Measurements from ENCODE around the gene NXPE3.

NXPE3 gene

DNA sequence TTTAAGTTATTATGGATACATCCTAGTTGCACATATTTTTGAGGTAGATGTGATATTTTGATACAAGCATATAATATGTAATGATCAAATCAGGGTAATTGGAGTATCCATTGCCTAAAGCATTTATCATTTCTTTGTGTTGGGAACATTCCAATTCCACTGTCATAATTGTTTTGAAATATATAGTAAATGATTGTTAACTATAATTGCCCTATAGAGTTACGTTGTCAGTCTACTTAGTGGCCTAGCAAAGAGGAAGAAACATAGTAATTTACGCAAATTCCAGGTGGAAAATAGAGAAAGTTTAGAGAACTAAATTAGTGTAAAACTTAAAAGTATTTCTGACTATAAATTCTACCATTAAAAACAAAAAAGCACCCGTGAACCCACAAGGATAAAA is 24.9 kb downstream of the NXPE3 start:
- no peak for DNase-seq (ENCODE audit: low spot score)
- TF ChIP-seq, protein P1, sequence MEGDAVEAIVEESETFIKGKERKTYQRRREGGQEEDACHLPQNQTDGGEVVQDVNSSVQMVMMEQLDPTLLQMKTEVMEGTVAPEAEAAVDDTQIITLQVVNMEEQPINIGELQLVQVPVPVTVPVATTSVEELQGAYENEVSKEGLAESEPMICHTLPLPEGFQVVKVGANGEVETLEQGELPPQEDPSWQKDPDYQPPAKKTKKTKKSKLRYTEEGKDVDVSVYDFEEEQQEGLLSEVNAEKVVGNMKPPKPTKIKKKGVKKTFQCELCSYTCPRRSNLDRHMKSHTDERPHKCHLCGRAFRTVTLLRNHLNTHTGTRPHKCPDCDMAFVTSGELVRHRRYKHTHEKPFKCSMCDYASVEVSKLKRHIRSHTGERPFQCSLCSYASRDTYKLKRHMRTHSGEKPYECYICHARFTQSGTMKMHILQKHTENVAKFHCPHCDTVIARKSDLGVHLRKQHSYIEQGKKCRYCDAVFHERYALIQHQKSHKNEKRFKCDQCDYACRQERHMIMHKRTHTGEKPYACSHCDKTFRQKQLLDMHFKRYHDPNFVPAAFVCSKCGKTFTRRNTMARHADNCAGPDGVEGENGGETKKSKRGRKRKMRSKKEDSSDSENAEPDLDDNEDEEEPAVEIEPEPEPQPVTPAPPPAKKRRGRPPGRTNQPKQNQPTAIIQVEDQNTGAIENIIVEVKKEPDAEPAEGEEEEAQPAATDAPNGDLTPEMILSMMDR (IDR thresholded peaks at IDR 0.05; ENCODE audit: extremely low read depth, insufficient read depth, missing control alignments), result no peak
- in situ Hi-C loops (cut with MboI; ENCODE audit: low pct_unique_long_range_greater_than_20kb, low sequenced_read_pairs, unreplicated experiment), result loop anchor here (10.0 kb wide), 1 partner anchor 731 kb away; no protein-coding TSS in a partner anchor

DNA sequence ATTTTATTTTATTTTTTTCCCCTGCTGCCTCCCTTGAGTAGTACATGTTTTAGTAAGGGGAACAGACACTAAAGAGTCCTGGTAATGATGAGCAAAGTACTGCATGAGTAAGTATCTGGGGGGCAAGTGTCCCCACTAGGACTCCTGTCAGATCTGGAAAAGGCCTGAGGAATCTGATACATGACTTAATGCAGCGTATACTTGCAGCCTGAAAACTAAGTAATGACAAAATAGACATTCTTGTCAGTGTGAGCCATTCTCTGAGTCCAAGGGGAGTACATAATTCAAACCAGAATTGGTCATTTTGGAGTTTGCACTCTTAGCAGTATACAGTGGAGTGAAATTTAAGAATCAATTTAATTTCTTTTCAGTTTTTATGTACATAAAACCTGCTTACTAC is 27.5 kb downstream of the NXPE3 start:
- TF ChIP-seq, protein P1 (IDR thresholded peaks at IDR 0.05; ENCODE audit: extremely low read depth, insufficient read depth, missing control alignments), result no peak
- in situ Hi-C loops (cut with MboI; ENCODE audit: low pct_unique_long_range_greater_than_20kb, low sequenced_read_pairs, unreplicated experiment), result loop anchor here (10.0 kb wide), 1 partner anchor 728 kb away; no protein-coding TSS in a partner anchor
- no peak for DNase-seq (ENCODE audit: low spot score)

DNA sequence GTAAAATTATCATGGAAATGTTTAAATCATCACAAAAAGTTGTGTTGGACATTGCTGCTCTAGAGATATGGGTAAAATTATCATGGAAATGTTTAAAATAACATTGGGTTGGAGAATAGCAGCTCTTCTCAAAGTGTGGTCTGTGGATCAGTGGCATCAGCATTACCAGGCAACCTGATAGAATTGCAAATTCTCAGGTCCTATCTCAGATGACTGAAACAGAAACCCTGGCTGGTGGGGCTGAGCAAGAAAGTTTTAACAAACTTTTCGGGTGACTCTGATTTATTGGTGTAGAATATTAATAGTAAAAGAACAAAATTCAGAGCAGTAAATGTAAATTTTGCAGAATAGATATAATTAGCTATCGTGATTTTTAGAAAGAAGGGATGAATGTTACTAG is 28.9 kb downstream of the NXPE3 start:
- TF ChIP-seq, protein P1 (IDR thresholded peaks at IDR 0.05; ENCODE audit: extremely low read depth, insufficient read depth, missing control alignments), result no peak
- DNase-seq (ENCODE audit: low spot score), result peak; percentile 32
- in situ Hi-C loops (cut with MboI; ENCODE audit: low pct_unique_long_range_greater_than_20kb, low sequenced_read_pairs, unreplicated experiment), result loop anchor here (10.0 kb wide), 1 partner anchor 727 kb away; no protein-coding TSS in a partner anchor

DNA sequence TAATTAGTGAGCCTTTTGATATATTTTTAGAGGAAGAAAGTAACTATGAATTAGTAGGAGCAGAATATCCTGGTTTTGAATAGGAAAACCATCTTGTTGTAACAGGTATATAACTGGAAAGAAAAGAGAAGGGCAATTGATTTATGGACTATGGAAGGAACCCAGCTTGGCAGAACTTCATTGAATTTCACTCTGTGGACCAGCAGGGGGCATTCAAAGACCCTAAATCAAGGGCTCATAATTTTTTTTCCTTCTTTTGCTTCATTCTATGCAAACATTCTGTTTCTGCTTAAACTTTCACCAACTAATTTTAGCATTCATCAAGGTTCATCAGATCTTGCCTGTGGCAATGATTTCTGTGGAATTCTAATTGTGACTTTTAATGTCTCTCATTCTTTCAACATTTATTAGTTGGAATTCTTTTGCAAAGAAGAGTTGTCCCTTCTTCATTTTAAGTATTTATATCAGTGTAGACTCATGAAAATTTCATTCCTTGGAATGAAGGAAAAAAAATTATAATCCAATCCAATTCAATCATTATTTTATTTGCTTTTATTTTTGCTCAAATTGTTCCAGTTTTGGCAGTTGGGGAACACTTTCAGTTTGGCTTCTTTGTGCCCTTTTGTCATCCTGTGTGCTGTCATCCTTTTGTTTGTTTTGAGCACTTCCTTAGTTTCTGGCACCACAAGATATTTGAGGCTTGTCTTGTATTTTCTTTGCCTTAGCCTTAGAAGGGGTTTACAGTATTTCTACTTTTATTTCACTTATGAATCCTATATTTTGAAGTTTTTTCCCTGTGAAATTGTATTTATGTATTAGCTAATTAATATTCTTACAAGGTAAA is 30.4 kb downstream of the NXPE3 start:
- in situ Hi-C loops (cut with MboI; ENCODE audit: low pct_unique_long_range_greater_than_20kb, low sequenced_read_pairs, unreplicated experiment), result loop anchor here (5.0 to 10.0 kb wide), 2 partner anchors 418 to 725 kb away; no protein-coding TSS in a partner anchor
- DNase-seq (ENCODE audit: low spot score), result peak; percentile 43
- TF ChIP-seq, protein P1 (IDR thresholded peaks at IDR 0.05; ENCODE audit: extremely low read depth, insufficient read depth, missing control alignments), result peak; percentile 65

DNA sequence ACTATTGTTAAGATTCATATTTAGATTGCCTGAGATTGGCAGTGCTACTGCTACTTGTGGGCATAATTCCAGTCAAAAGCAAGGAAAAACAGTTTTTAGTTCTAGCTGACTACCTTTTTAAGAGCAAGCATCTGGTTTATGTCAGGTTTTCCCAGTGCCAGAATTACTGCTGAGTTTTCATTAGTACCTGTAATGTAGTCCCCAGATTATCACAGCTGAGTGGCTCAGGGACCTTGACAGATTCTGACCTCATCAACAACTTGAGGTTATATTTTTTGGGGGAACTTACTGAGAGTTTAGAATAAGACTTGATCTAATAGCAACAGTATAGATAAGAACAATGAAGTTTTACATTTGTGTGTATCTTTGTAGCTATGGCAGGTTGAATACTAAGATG is 31.0 kb downstream of the NXPE3 start:
- in situ Hi-C loops (cut with MboI; ENCODE audit: low pct_unique_long_range_greater_than_20kb, low sequenced_read_pairs, unreplicated experiment), result loop anchor here (5.0 kb wide), 1 partner anchor 417 kb away; no protein-coding TSS in a partner anchor
- TF ChIP-seq, protein P1 (IDR thresholded peaks at IDR 0.05; ENCODE audit: extremely low read depth, insufficient read depth, missing control alignments), result no peak
- DNase-seq (ENCODE audit: low spot score), result no peak

DNA sequence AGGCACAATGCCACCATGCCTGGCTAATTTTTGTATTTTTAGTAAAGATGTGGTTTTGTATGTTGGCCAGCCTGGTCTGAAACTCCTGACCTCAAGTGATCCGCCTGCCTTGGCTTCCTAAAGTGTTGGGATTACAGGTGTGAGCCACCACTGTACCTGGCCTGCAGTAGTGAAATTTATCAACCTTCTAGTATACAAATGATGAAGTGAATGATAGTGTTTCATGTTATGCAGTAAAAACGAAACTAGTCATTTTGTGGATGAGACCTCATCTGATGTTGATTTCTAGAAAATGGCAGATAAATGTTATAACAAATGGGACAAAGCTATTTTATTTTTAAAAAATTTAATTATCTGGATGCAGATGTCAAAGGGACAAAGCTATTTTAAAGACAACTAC is 32.9 kb downstream of the NXPE3 start:
- in situ Hi-C loops (cut with MboI; ENCODE audit: low pct_unique_long_range_greater_than_20kb, low sequenced_read_pairs, unreplicated experiment), result loop anchor here (5.0 kb wide), 1 partner anchor 415 kb away; no protein-coding TSS in a partner anchor
- no peak for DNase-seq (ENCODE audit: low spot score)
- TF ChIP-seq, protein P1 (IDR thresholded peaks at IDR 0.05; ENCODE audit: extremely low read depth, insufficient read depth, missing control alignments), result no peak

All from GM13977 (cell line).